ENCODE measurements around the gene SEL1L3. TPM values are rescaled to one million over a fixed set of nuclear protein-coding genes. Genes with fewer than 3 reads are reported as not detected.

Gene SEL1L3
- total RNA-seq, 1 donor from 2014 or later = 54.4 TPM

- no peak for TF ChIP-seq CTCF (conservative IDR thresholded peaks at IDR 0.05; ENCODE audit: low read depth, low read length)
- no peak overlapping the region for H3K4me3 ChIP-seq (ENCODE audit: low read depth, low read length)
- no peak for DNase-seq (ENCODE audit: low read depth)
Measured at GRCh38 chr4:25795566-25796454, 67.0 kb downstream of the SEL1L3 start.

GRCh38 chr4:25795091-25795490 is 67.7 kb downstream of the SEL1L3 start:
- H3K4me3 ChIP-seq (ENCODE audit: low read depth, low read length) = no peak overlapping the region
- TF ChIP-seq CTCF (conservative IDR thresholded peaks at IDR 0.05; ENCODE audit: low read depth, low read length) = no peak
- no peak for DNase-seq (ENCODE audit: low read depth)

GRCh38 chr4:25792876-25793275 is 69.9 kb downstream of the SEL1L3 start:
- no peak overlapping the region for H3K4me3 ChIP-seq (ENCODE audit: low read depth, low read length)
- no peak for DNase-seq (ENCODE audit: low read depth)
- no peak for TF ChIP-seq CTCF (conservative IDR thresholded peaks at IDR 0.05; ENCODE audit: low read depth, low read length)

- no peak for DNase-seq (ENCODE audit: low read depth)
Measured at GRCh38 chr4:25792200-25792791, 70.5 kb downstream of the SEL1L3 start.

GRCh38 chr4:25790024-25790423 is 72.8 kb downstream of the SEL1L3 start:
- no peak for TF ChIP-seq CTCF (conservative IDR thresholded peaks at IDR 0.05; ENCODE audit: low read depth, low read length)
- no peak for DNase-seq (ENCODE audit: low read depth)
- no peak overlapping the region for H3K4me3 ChIP-seq (ENCODE audit: low read depth, low read length)

More at GRCh38 chr4:25792200-25792791, 70.5 kb downstream of the SEL1L3 start:
- peak; percentile 77 for TF ChIP-seq CTCF (conservative IDR thresholded peaks at IDR 0.05; ENCODE audit: low read depth, low read length)
- H3K4me3 ChIP-seq (ENCODE audit: low read depth, low read length) = no peak overlapping the region

GRCh38 chr4:25788703-25789238 is 74.0 kb downstream of the SEL1L3 start:
- no peak for TF ChIP-seq CTCF (conservative IDR thresholded peaks at IDR 0.05; ENCODE audit: low read depth, low read length)
- DNase-seq (ENCODE audit: low read depth) = no peak
- H3K4me3 ChIP-seq (ENCODE audit: low read depth, low read length) = no peak overlapping the region

Measured in epithelial cell of proximal tubule (primary cell).